Measurements from ENCODE around the gene NR2F1. TPM values are rescaled to one million over a fixed set of nuclear protein-coding genes. Genes with fewer than 3 reads are reported as not detected.

Gene NR2F1
- total RNA-seq, 1 experiment from 2014 or later, result 51.2 TPM

GRCh38 chr5:93601071-93601801, 18.2 kb downstream of the NR2F1 start:
- Histone ChIP-seq H4K20me1 (ENCODE audit: insufficient read depth) (no peaks in the 10 kb centered on the region), H3K4me3 (replicated peaks in 1 of 2; ENCODE audit: low read depth in 1 of 2, low read length in 2 of 2) (no peak overlapping the region), H3K36me3 (ENCODE audit: control insufficient read depth in 1 of 2, insufficient read depth in 2 of 2, low read length in 2 of 2) (no peaks in the 10 kb centered on the region), H3K9me3 (ENCODE audit: control insufficient read depth in 1 of 2, insufficient read depth in 1 of 2, low read depth in 1 of 2, low read length in 2 of 2) (no peaks in the 10 kb centered on the region), H3K4me1 (ENCODE audit: control insufficient read depth in 1 of 2, insufficient read depth in 2 of 2, low read length in 2 of 2) (peaks cover 15 to 17% of the 10 kb centered on the region in 2 experiments), H3K9ac (ENCODE audit: low read length) (no peak overlapping the region), H3K79me2 (ENCODE audit: insufficient read depth, low read length) (no peaks in the 10 kb centered on the region), H3K27me3 (ENCODE audit: insufficient read depth, low read length) (peaks cover 4% of the 10 kb centered on the region; the same call in 1 of the 2 replicates), H2AFZ (ENCODE audit: low read depth, low read length, poor library complexity, severe bottlenecking) (no peak overlapping the region), H3K27ac (ENCODE audit: low read depth, low read length) (no peak overlapping the region), H3K9me2 (ENCODE audit: insufficient read depth) (no peaks in the 10 kb centered on the region), H3K4me2 (ENCODE audit: low read length) (no peak overlapping the region)
- CTCF ChIA-PET, result interaction anchor here (0.8 kb wide), 1 partner anchor 200 kb away, joined by 3 read pairs; no protein-coding TSS in a partner anchor
- no peak for ATAC-seq
- TF ChIP-seq EGR1 (IDR thresholded peaks at IDR 0.05; ENCODE audit: low read depth) (no peak), CEBPB (IDR thresholded peaks at IDR 0.05; ENCODE audit: low read depth) (no peak), ZFX (IDR thresholded peaks at IDR 0.05) (no peak), SRF (IDR thresholded peaks at IDR 0.05; ENCODE audit: low read depth) (no peak), MAX (IDR thresholded peaks at IDR 0.05) (no peak), JUND (IDR thresholded peaks at IDR 0.05) (no peak), ZNF274 (IDR thresholded peaks at IDR 0.05; ENCODE audit: low read depth, low read length) (no peak), EZH2phosphoT487 (IDR thresholded peaks at IDR 0.05; ENCODE audit: borderline replicate concordance) (no peak), SP1 (IDR thresholded peaks at IDR 0.05; ENCODE audit: low read depth) (no peak)
- TF ChIP-seq, protein P1, sequence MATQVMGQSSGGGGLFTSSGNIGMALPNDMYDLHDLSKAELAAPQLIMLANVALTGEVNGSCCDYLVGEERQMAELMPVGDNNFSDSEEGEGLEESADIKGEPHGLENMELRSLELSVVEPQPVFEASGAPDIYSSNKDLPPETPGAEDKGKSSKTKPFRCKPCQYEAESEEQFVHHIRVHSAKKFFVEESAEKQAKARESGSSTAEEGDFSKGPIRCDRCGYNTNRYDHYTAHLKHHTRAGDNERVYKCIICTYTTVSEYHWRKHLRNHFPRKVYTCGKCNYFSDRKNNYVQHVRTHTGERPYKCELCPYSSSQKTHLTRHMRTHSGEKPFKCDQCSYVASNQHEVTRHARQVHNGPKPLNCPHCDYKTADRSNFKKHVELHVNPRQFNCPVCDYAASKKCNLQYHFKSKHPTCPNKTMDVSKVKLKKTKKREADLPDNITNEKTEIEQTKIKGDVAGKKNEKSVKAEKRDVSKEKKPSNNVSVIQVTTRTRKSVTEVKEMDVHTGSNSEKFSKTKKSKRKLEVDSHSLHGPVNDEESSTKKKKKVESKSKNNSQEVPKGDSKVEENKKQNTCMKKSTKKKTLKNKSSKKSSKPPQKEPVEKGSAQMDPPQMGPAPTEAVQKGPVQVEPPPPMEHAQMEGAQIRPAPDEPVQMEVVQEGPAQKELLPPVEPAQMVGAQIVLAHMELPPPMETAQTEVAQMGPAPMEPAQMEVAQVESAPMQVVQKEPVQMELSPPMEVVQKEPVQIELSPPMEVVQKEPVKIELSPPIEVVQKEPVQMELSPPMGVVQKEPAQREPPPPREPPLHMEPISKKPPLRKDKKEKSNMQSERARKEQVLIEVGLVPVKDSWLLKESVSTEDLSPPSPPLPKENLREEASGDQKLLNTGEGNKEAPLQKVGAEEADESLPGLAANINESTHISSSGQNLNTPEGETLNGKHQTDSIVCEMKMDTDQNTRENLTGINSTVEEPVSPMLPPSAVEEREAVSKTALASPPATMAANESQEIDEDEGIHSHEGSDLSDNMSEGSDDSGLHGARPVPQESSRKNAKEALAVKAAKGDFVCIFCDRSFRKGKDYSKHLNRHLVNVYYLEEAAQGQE (IDR thresholded peaks at IDR 0.05; ENCODE audit: low read depth), result no peak
- TF ChIP-seq, protein P2, sequence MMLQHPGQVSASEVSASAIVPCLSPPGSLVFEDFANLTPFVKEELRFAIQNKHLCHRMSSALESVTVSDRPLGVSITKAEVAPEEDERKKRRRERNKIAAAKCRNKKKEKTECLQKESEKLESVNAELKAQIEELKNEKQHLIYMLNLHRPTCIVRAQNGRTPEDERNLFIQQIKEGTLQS (IDR thresholded peaks at IDR 0.05), result no peak
- RAD21 ChIA-PET (ENCODE audit: low non-redundant PET in 1 of 2, low total read pairs in 2 of 2, uncharacterized antibody in 2 of 2, unreplicated experiment in 2 of 2), result no interaction called here
- intact Hi-C loops (cut with micrococcal nuclease), result loop anchor here (10.0 kb wide), 2 partner anchors 294 to 1254 kb away; no protein-coding TSS in a partner anchor
- DNase-seq (ENCODE audit: low read depth, low spot score), result no peak
- BruUV-seq (replicated peaks), result no TSS peak
- POLR2A ChIA-PET, result no interaction called here

All from HCT116 (cell line).